NCI-H82 treated with DMSO at 0.1 percent for 48 hours (cell line): ENCODE results near the gene ZNG1F.
"Not testable (repeated sequence)": the region's sequence is repeated elsewhere in the genome, so short reads cannot be mapped to it uniquely, and the experiment has no call there.

ENCODE experiments used
- DNase-seq: peaks from one replicate; lab custom pipeline; 2025; ENCODE audit not compliant: unreplicated experiment; lab: John Stamatoyannopoulos, UW

The ZNG1F gene

GRCh38 chr9:41087157-41087780 lies 101.8 kb downstream of the ZNG1F start:
- not testable (repeated sequence) for DNase-seq

- DNase-seq = not testable (repeated sequence)
Observed at GRCh38 chr9:41086685-41087084, 102.4 kb downstream of the ZNG1F start.

- not testable (repeated sequence) for DNase-seq
Observed at GRCh38 chr9:41086215-41086614, 102.9 kb downstream of the ZNG1F start.

GRCh38 chr9:41082358-41082757 lies 106.8 kb downstream of the ZNG1F start:
- not testable (repeated sequence) for DNase-seq
